Cerebellar nuclear complex (tissue), 1 donor: Measurements from ENCODE around the gene SPRED3.

Source experiments
- DNase-seq, 2 experiments: peaks; one replicate each; lab custom pipeline; 2025; lab: John Stamatoyannopoulos, UW

The SPRED3 gene

DNA sequence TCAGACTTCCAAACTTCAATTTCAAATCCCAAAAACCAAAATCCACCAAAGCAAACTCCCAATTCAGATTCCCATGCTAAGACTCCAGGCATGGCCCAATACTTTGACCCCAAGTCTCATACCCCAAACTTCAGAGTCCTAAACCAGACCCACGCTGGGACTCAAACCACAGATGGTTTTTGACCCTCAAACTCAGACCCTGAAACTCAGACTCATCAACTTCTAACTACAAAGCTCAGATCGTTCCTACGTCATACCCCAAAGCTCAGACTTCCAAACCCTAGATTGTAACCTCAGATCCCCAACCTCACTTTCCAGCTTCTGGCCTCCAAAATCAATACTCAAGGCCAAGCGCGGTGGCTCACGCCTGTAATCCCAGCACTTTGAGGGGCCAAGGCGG, 56.9 kb downstream of the SPRED3 start:
- DNase-seq = no peak

DNA sequence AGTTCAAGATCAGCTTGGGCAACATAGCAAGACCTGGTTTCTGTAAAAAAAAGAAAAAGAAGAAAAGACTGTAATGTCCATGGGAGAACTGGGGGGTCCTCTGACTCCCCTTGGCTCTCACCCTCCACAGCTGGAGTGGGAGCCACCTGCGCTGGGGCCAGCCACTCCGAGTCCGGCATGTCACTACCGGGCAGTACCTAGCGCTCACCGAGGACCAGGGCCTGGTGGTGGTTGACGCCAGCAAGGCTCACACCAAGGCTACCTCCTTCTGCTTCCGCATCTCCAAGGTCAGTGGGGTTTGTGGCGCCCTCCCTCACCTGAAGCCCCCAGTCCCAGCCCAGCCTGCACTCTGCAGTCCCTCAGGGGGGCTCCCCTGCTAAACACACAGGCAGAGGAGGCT, 59.7 kb downstream of the SPRED3 start:
- no peak for DNase-seq
